Ishikawa (cell line): ENCODE results near the gene FGF12.

Source experiments
- CEBPB ChIP-seq: IDR thresholded peaks from 2 replicates; pipeline ENCODE4 v1.6.1; 2012
- CREB1 ChIP-seq: IDR thresholded peaks from 2 replicates; pipeline ENCODE4 v1.6.1; 2012; ENCODE audit warnings: low read depth
- EGR1 ChIP-seq: IDR thresholded peaks from 2 replicates; pipeline ENCODE4 v1.6.1; 2012
- EP300 ChIP-seq: IDR thresholded peaks from 2 replicates; pipeline ENCODE4 v1.6.1; 2012; ENCODE audit warnings: borderline replicate concordance
- FOXM1 ChIP-seq: IDR thresholded peaks from 2 replicates; pipeline ENCODE4 v1.6.1; 2012; ENCODE audit warnings: low read depth, borderline replicate concordance
- MAX ChIP-seq: IDR thresholded peaks from 2 replicates; pipeline ENCODE4 v1.6.1; 2012
- NFIC ChIP-seq: IDR thresholded peaks from 2 replicates; pipeline ENCODE4 v1.6.1; 2012
- RAD21 ChIP-seq: IDR thresholded peaks from 2 replicates; pipeline ENCODE4 v1.6.1; 2012; ENCODE audit warnings: low read depth
- REST ChIP-seq: IDR thresholded peaks from 2 replicates; pipeline ENCODE4 v1.6.1; 2012; ENCODE audit warnings: low read depth, mild to moderate bottlenecking
- TAF1 ChIP-seq: IDR thresholded peaks from 2 replicates; pipeline ENCODE4 v1.6.1; 2012; ENCODE audit warnings: low read depth, mild to moderate bottlenecking
- TCF12 ChIP-seq: IDR thresholded peaks from 2 replicates; pipeline ENCODE4 v1.6.1; 2012; ENCODE audit warnings: low read depth
- TEAD4 ChIP-seq: IDR thresholded peaks from 2 replicates; pipeline ENCODE4 v1.6.1; 2012
- USF1 ChIP-seq: IDR thresholded peaks from 2 replicates; pipeline ENCODE4 v1.6.1; 2012
- YY1 ChIP-seq: IDR thresholded peaks from 2 replicates; pipeline ENCODE4 v1.6.1; 2012; ENCODE audit warnings: low read depth
- ZBTB7A ChIP-seq: IDR thresholded peaks from 2 replicates; pipeline ENCODE4 v1.6.1; 2012; ENCODE audit warnings: low read depth

The FGF12 gene

GRCh38 chr3:192395506-192395905 lies 331.8 kb downstream of the FGF12 start:
- TF ChIP-seq CREB1 = no peak
- no peak for TF ChIP-seq MAX
- no peak for TF ChIP-seq CEBPB
- no peak for TF ChIP-seq TCF12
- TF ChIP-seq EP300 = no peak
- no peak for TF ChIP-seq NFIC
- TF ChIP-seq FOXM1 = no peak

GRCh38 chr3:192392986-192393385 lies 334.4 kb downstream of the FGF12 start:
- TF ChIP-seq ZBTB7A = no peak
- no peak for TF ChIP-seq NFIC
- TF ChIP-seq YY1 = no peak
- no peak for TF ChIP-seq RAD21
- no peak for TF ChIP-seq FOXM1
- TF ChIP-seq TAF1 = no peak
- no peak for TF ChIP-seq CEBPB
- no peak for TF ChIP-seq USF1

GRCh38 chr3:192382861-192383260 lies 344.5 kb downstream of the FGF12 start:
- TF ChIP-seq YY1 (no peak), CEBPB (no peak), TEAD4 (no peak), ZBTB7A (no peak), EP300 (no peak), USF1 (no peak), MAX (no peak), CREB1 (no peak), TAF1 (no peak), REST (no peak), EGR1 (no peak), FOXM1 (no peak), RAD21 (no peak), TCF12 (no peak), NFIC (no peak)

GRCh38 chr3:192373586-192373985 lies 353.8 kb downstream of the FGF12 start:
- TF ChIP-seq USF1 = no peak
- TF ChIP-seq EP300 = no peak
- TF ChIP-seq EGR1 = no peak
- no peak for TF ChIP-seq RAD21
- no peak for TF ChIP-seq CEBPB
- no peak for TF ChIP-seq REST
- TF ChIP-seq TEAD4 = no peak
- no peak for TF ChIP-seq MAX
- TF ChIP-seq TAF1 = no peak
- TF ChIP-seq TCF12 = no peak
- no peak for TF ChIP-seq FOXM1
- TF ChIP-seq NFIC = no peak
- no peak for TF ChIP-seq YY1
- no peak for TF ChIP-seq ZBTB7A
- no peak for TF ChIP-seq CREB1

GRCh38 chr3:192373032-192373431 lies 354.3 kb downstream of the FGF12 start:
- no peak for TF ChIP-seq RAD21

- TF ChIP-seq MAX (no peak), USF1 (no peak), EP300 (no peak), TCF12 (no peak)
Measured at GRCh38 chr3:192372616-192373015, 354.7 kb downstream of the FGF12 start.
